NCI-H82 treated with DMSO at 0.1 percent for 48 hours (cell line): ENCODE results near the gene SCARF2.
"Not testable (repeated sequence)": the region's sequence is repeated elsewhere in the genome, so short reads cannot be mapped to it uniquely, and the experiment has no call there.

Source experiments
- DNase-seq: peaks from one replicate; lab custom pipeline; 2025; ENCODE audit not compliant: unreplicated experiment; lab: John Stamatoyannopoulos, UW

SCARF2 gene

DNA sequence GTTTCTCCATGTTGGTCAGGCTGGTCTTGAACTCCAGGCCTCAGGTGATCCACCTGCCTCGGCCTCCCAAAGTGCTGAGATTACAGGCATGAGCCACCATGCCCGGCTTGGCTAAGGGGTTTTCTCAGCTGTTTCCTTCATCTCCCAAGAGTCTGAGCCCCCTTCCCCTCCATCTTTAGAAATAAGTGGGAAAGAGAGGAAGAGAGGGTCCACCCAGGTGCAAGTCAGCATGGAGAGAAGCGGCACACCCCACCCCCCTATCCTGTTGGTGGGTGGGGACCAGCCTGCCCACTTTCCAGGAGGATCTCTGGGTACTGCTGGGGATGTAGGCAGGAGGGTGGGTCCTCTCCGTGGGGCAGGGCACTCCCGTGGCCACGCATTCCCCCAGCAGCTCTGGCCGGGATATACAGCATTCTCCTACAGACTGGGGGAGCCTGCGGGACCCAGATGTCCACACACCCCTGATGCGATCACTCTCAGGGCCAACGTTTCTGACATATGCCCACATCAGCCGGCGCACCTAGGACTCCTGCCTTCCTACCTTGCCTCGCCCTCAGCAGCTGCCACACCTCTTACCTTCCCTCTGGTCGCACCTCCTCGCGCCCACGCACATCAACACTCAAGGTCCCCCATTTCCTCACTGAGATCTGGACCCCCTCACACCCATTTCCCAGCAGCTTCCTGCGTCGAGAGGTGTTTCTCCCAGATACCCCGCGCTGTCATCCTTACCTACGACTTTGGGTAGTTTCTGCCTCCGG is 8.9 kb downstream of the SCARF2 start:
- no peak for DNase-seq

GRCh38 chr22:20427945-20428417 is 9.6 kb downstream of the SCARF2 start:
- DNase-seq = no peak

DNA sequence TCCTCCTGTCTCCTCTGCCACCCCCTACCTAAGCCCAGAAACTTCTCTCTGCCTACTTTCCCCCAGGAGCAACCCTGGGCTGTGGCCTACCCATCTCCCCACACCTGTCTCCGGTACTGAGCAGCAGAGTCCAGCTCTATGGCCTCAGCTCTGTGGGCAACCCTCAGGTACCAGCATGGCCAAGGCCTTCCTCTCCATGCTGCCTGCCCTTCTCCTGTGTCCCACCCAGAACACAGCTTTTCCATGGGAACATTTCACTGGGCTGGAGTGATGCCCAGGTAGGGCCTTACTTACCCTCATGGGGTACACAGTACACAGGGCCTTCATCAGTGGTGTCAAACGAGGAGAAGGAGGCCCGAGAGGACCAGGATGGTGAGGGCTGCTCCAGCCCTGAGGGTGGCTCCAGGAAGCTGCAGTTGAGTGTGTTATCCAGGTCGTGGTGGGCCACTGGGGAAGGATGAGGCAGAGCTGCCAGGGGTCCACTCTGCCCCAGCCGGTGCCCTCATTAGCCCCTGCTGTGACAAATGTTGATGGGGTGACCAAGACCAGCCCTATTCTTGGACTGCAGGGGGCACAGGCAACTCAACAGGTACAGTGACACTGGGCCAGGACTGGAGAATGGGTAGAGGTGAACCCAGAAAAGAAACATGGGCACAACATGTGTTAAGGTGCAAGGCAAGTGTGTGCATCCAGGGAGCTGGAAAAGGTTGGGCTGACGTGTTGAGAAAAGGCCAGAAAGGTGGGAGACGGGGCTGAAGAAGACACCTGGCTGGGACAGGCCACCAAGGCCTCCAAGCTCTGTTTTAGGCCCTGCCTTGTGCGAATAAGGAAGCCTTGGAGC is 10.3 kb downstream of the SCARF2 start:
- no peak for DNase-seq

DNA sequence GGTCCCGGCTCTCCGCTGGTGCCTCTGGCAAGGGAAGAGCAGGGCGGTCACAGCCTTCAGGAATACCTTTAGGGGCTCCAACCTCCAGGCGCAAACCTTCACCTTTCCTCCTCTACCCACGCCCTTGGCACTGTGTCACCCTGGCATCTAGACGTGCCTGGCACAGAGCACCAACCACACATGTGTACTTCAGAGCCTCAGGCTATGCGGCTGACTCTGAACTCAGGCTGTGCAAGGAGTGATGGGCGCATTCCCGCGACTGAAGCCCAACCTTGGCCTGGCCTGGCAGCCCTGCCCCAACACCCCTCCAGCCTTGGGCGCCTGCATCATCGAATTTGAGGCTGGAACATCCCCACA is 11.4 kb downstream of the SCARF2 start:
- DNase-seq = no peak

- DNase-seq = no peak
Measured at GRCh38 chr22:20425566-20426258, 11.9 kb downstream of the SCARF2 start.

DNA sequence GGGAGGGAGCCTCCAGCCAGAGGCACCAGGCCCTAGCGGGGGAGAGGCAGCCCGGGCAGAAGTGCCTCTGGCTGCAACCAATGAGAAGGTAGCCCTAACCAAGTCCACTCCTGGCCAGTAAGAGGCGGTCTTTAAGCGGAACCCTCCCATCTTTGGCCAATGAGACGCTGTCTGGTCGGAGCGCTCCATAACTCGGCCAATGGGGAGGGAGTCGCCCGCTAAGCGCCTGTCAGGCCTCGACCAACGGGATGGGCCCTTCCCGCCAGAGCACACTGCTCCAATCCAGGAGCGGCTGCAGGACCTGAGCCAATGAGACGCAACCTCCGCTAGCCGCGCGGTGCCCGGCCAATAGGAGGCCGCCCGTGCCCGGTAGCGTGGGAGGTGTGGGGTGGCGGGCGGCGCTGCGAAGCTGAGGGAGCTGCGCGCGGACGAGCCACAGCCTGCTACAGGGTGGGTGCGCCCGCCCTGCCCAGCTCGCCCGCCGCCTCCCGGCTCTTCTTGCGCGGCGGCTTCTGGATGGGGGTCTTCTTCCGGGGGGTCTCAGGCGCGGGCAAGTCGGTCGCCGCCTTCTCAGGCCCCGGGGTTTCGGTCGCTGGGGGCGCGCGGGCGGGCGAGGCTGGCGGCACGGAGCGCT is 12.6 kb downstream of the SCARF2 start:
- no peak for DNase-seq

- no peak for DNase-seq
Measured at GRCh38 chr22:20424568-20424931, 13.1 kb downstream of the SCARF2 start.

DNA sequence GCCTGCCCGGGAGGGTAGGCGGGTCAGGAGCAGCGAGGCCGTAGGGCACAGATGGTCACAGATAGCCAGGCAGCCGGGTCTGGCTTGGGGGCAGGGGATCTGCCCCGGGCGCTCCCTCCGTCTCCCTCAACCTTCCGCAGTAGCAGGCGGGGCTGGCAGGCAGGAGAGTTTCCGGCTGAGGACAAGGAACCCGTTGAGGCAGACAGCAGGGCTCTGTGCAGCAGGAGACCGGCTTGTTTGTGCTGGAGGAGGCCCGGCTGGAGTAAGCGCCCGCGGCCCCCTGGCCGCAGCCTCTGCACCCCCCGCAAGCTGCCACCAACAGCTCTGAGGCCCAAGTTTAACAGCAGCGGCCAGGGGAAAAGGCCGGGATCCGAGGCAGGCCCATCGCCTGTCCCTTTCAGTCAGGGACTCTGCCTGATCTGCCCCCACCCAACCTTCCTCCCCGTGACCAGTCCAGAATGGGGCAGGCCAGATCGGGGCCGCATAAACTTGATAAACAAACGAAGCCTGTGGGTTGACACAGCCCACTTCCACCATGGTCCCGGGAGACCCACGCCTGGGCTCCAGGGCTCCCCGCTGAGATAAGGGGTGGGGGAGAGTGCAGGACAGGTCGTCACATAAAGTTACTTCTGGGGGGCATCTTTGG is 13.6 kb downstream of the SCARF2 start:
- DNase-seq = no peak

DNA sequence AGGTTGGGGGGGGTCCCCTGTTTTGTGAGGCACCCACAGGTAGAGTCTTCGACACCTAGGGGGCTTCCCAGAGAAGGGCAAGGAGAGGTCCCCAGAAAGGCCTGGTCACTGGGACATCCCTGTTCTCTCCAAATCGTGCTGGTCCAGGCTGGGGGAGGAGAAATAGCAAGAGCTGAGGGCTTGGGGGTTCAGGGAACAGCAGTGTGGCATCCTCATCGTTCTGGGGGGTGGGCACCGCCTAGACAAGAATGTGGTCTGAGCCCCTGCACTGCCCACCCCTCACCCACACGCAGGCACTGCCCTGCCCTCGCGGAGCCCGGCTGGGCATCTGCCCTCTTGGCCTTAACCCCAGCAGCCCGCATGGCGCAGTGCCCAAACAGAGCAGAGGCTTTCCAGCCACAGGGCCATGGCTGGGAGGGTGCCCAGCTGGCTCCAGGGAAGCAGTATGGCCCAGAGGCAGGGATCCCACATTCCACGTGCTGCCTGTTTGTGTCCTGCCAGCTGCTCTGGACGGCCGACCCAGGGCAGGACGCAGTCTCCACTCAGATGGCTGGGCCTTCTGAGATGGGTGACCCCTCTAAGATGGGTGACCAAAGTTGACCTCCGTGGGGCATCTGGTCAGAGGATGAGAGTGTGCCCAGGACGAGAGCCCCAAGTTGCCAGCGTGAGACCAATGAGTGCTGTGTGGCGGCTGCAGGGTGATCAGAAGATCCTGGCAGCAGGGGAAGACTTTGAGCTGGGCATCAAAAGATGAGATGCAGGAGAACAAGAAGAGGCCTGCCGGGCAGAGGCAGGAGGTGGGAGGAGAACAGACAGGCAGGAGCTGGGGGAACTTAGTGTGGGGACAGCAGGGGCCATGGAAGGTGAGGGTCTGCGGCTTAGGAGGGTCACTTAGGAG is 14.4 kb downstream of the SCARF2 start:
- no peak for DNase-seq

- no peak for DNase-seq
Measured at GRCh38 chr22:20422271-20423007, 15.2 kb downstream of the SCARF2 start.

- DNase-seq = no peak
Measured at GRCh38 chr22:20421507-20421874, 16.1 kb downstream of the SCARF2 start.

DNA sequence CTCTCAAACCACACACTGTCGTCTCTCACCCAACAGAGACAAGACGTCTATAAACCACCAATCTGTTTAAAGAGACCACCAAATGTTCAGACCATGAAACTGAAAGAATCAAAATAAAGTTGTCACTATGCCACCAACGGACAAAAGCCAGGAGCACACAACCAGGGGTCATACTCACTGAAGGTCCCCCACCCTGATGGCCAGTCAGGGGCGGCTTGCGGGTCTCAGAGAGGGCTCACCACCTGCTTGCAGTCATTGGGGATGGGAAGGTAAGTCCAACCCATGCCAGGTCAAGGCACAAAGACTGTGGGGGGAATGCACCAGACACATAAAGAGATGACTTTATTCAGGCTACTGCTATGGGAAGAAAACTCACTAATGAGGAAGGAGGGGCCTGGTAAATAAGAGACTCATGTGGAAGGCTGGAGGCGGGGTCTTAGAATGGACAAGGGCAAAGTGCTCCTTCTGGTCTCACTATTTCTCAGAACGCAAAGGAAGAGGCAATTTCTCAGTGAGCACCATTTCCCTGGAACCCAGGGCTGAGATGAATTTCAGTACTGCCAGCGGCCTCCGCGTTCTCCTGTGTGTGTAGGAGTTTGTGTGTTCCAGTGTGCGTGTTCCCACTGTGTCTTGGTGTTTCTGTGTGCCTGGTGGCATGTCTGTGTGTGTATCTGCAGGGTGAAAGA is 17.3 kb downstream of the SCARF2 start:
- DNase-seq = no peak

DNA sequence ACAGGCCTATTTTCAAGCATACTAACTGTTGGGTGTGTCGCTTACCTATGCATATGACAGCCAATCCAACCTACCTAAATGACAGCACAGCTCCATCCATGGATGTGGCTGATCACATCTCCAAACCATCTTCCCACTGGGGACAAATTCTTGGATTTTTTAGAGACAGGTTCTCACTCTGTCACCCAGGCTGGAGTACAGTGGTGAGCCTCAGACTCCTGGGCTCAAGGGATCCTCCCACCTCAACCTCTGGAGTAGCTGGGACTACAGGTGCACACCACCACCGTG is 18.0 kb downstream of the SCARF2 start:
- DNase-seq = no peak

DNA sequence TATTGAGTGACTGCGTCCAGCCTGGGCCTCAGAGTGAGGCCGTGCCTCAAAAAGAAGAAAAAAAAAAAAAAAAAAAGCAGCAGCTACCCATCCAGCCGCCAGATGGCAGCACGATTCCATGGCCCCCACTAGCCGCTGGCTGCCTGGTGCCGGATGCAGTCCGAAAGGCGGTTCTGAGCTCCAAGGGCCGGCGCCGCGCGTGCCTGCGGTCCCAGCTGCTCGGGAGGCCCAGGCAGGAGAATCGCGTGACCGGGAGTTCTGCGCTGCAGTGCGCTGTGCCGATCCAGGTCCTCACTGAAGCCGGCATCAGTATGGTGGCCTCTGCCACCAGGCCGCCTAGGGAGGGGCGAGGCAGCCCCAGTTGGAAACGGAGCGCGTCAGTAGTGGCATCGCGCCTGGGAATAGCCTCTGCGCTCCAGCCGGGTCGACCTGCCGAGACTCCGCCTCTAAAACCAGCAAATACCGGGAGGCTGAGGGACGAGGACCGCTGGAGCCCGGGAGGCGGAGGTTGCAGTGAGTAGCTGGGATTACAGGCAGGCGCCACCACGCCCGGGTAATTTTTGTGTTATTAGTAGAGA is 19.3 kb downstream of the SCARF2 start:
- DNase-seq = peak; percentile 13

DNA sequence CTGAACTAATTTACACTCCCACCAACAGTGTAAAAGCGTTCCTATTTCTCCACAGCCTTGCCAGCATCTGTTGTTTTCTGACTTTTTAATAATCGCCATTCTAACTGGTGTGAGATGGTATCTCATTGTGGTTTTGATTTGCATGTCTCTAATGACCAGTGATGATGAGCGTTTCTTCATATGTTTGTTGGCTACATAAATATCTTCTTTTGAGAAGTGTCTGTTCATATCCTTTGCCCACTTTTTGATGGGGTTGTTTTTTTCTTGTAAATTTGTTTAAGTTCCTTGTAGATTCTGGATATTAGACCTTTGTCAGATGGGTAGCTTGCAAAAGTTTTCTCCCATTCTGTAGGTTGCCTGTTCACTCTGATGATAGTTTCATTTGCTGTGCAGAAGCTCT is 21.9 kb downstream of the SCARF2 start:
- DNase-seq = not testable (repeated sequence)

GRCh38 chr22:20415241-20415640 is 22.4 kb downstream of the SCARF2 start:
- not testable (repeated sequence) for DNase-seq

- no peak for DNase-seq
Measured at GRCh38 chr22:20414450-20414849, 23.2 kb downstream of the SCARF2 start.

- DNase-seq = no peak
Measured at GRCh38 chr22:20414059-20414440, 23.6 kb downstream of the SCARF2 start.
